OCI-LY3 (cell line): ENCODE data around the gene CAMTA2.
A peak's percentile ranks its signal among the peaks of the same experiment; 100 is the strongest.

Experiments used
- H2AFZ ChIP-seq: fragments of 200-600, 300-600 bp; shearing (Covaris generic); 2 replicates; pipeline ENCODE4 v1.6.0; 2014; ENCODE audit warnings: antibody characterized with exemption, low read depth, low read length
- H3K27ac ChIP-seq: fragments of 200-600, 300-600 bp; sonication (generic); 2 replicates; pipeline ENCODE4 v1.5.1; 2014; ENCODE audit warnings: mild to moderate bottlenecking, low read length, moderate library complexity, mixed read lengths
- H3K27me3 ChIP-seq: fragments of 200-600, 300-600 bp; sonication (generic); 2 replicates; pipeline ENCODE4 v1.6.1; 2014; ENCODE audit warnings: low read depth, low read length, mixed read lengths
- H3K36me3 ChIP-seq: fragments of 200-600, 300-600 bp; sonication (generic); replicated peaks from 2 replicates; pipeline ENCODE3; 2014; ENCODE audit warnings: low read depth, low read length, mixed read lengths
- H3K4me1 ChIP-seq: fragments of 300-600, 200-600 bp; sonication (generic); 2 replicates; pipeline ENCODE4 v1.6.1; 2014; ENCODE audit warnings: low read length, mixed read lengths
- H3K4me2 ChIP-seq: fragments of 200-600, 300-600 bp; sonication (generic); 2 replicates; pipeline ENCODE4 v1.6.1; 2014; ENCODE audit warnings: low read length, mixed read lengths
- H3K4me3 ChIP-seq: fragments of 300-600, 200-600 bp; sonication (generic); 2 replicates; pipeline ENCODE4 v1.5.1; 2014; ENCODE audit warnings: antibody characterized with exemption, mild to moderate bottlenecking, low read length, moderate library complexity
- H3K79me2 ChIP-seq: fragments of 300-600, 200-600 bp; shearing (Covaris generic); 2 replicates; pipeline ENCODE4 v1.6.1; 2014; ENCODE audit warnings: mild to moderate bottlenecking, low read length, mixed read lengths
- H3K9ac ChIP-seq: fragments of 300-600, 200-600 bp; shearing (Covaris generic); 2 replicates; pipeline ENCODE4 v1.6.0; 2014; ENCODE audit warnings: mild to moderate bottlenecking, low read length, moderate library complexity
- H3K9me3 ChIP-seq: fragments of 200-600, 300-600 bp; shearing (Covaris generic); 2 replicates; pipeline ENCODE4 v1.6.1; 2014; ENCODE audit warnings: low read length, mixed read lengths; ENCODE audit not compliant: insufficient read depth
- H4K20me1 ChIP-seq: fragments of 200-600, 300-600 bp; sonication (generic); 2 replicates; pipeline ENCODE4 v1.6.1; 2016; ENCODE audit warnings: low read length, mixed read lengths; ENCODE audit not compliant: insufficient read depth
- EZH2phosphoT487 ChIP-seq: fragments of 200-600 bp; shearing (Covaris generic); IDR thresholded peaks from 2 replicates; pipeline ENCODE4 v1.6.1; 2018; ENCODE audit warnings: antibody characterized with exemption, mixed run types, low read depth
- TF ChIP-seq, protein P1 (sequence below): fragments of 200-600, 300-600 bp; sonication (generic); IDR thresholded peaks from 2 replicates; pipeline ENCODE4 v1.5.1; 2014; ENCODE audit warnings: antibody characterized with exemption, low read length, low read depth

The CAMTA2 gene, protein sequence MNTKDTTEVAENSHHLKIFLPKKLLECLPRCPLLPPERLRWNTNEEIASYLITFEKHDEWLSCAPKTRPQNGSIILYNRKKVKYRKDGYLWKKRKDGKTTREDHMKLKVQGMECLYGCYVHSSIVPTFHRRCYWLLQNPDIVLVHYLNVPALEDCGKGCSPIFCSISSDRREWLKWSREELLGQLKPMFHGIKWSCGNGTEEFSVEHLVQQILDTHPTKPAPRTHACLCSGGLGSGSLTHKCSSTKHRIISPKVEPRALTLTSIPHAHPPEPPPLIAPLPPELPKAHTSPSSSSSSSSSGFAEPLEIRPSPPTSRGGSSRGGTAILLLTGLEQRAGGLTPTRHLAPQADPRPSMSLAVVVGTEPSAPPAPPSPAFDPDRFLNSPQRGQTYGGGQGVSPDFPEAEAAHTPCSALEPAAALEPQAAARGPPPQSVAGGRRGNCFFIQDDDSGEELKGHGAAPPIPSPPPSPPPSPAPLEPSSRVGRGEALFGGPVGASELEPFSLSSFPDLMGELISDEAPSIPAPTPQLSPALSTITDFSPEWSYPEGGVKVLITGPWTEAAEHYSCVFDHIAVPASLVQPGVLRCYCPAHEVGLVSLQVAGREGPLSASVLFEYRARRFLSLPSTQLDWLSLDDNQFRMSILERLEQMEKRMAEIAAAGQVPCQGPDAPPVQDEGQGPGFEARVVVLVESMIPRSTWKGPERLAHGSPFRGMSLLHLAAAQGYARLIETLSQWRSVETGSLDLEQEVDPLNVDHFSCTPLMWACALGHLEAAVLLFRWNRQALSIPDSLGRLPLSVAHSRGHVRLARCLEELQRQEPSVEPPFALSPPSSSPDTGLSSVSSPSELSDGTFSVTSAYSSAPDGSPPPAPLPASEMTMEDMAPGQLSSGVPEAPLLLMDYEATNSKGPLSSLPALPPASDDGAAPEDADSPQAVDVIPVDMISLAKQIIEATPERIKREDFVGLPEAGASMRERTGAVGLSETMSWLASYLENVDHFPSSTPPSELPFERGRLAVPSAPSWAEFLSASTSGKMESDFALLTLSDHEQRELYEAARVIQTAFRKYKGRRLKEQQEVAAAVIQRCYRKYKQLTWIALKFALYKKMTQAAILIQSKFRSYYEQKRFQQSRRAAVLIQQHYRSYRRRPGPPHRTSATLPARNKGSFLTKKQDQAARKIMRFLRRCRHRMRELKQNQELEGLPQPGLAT

DNA sequence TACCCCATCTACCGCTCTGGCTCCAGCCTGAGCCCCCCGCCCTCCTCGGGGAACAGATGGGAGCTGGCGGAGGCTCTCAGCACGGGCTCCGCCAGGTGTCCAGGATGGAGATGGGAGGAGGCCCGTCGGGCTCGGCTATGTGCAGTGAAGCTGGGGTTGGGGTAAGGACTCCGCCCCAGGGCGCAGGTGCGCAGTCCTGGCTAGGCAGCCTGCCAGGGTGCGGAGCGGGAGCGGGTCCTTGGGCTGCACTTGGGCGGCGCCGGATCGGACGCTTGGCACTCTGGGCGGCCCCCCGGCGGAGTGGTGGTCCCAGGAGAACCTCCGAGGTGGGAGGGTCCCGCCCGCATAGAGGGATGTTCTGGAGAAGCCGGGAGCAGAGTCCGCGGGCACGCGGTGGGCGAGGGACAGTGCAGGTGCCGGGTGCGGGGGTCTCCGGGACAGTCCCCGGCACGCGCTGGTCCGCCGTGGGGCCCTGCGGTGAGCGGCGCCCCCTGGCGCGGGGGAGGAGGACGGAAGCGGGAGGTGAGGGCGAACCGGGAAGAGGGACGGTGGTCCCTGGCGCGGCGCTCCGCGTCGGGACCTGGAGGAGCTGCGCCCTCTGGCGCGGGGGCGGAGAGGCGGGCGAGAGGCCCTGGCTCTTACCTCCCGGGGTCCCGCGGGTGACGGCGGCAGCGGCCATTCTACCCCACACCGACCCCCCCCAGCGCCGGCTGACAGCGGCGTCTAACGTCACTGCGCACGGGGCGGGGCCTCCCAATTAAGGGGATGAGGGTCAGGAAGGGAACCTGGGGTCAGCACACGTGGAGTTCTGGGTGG lies at the start of gene CAMTA2:
Gene CAMTA2, minus strand, starts transcription at position 725 of the 816 bp plus-strand sequence. CDS start 1,453 bp downstream, outside the sequence.
- Histone ChIP-seq H3K27me3 (no peaks in the 10 kb centered on the region), H3K36me3 (no peaks in the 10 kb centered on the region), H3K27ac (peak within 1 kb of the TSS; percentile 55), H3K4me2 (peak within 1 kb of the TSS; percentile 98), H3K79me2 (peaks cover 18% of the 10 kb centered on the region), H4K20me1 (no peaks in the 10 kb centered on the region), H3K9me3 (no peaks in the 10 kb centered on the region), H3K9ac (peak within 1 kb of the TSS; percentile 87), H3K4me1 (peaks cover 18% of the 10 kb centered on the region), H3K4me3 (peak within 1 kb of the TSS; percentile 89), H2AFZ (peak within 1 kb of the TSS; percentile 76)
- TF ChIP-seq, protein P1, sequence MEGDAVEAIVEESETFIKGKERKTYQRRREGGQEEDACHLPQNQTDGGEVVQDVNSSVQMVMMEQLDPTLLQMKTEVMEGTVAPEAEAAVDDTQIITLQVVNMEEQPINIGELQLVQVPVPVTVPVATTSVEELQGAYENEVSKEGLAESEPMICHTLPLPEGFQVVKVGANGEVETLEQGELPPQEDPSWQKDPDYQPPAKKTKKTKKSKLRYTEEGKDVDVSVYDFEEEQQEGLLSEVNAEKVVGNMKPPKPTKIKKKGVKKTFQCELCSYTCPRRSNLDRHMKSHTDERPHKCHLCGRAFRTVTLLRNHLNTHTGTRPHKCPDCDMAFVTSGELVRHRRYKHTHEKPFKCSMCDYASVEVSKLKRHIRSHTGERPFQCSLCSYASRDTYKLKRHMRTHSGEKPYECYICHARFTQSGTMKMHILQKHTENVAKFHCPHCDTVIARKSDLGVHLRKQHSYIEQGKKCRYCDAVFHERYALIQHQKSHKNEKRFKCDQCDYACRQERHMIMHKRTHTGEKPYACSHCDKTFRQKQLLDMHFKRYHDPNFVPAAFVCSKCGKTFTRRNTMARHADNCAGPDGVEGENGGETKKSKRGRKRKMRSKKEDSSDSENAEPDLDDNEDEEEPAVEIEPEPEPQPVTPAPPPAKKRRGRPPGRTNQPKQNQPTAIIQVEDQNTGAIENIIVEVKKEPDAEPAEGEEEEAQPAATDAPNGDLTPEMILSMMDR, result peak; percentile 71
- no peak for TF ChIP-seq EZH2phosphoT487

- TF ChIP-seq EZH2phosphoT487, result no peak
- TF ChIP-seq, protein P1, result no peak
- Histone ChIP-seq H3K9ac (no peak within 1 kb of the TSS), H2AFZ (no peak within 1 kb of the TSS), H3K27me3 (no peaks in the 10 kb centered on the region), H3K79me2 (no peaks in the 10 kb centered on the region), H3K9me3 (no peaks in the 10 kb centered on the region), H3K27ac (no peak within 1 kb of the TSS), H4K20me1 (no peaks in the 10 kb centered on the region), H3K36me3 (no peaks in the 10 kb centered on the region), H3K4me1 (peaks cover 10% of the 10 kb centered on the region; the same call in 1 of the 2 replicates), H3K4me2 (peak within 1 kb of the TSS; percentile 23), H3K4me3 (peak within 1 kb of the TSS; percentile 68)
These were observed 47.8 kb upstream of the CAMTA2 start, which contains the start of gene SLC52A1 for GRCh38 chr17:5035315-5035714. Gene SLC52A1, minus strand, starts transcription at chr17:5035426. Its CDS starts 820 bp downstream, at chr17:5034606.

GRCh38 chr17:5034651-5035050 lies 47.2 kb upstream of the CAMTA2 start:
- Histone ChIP-seq H3K9me3 (no peaks in the 10 kb centered on the region), H3K4me3 (peak overlapping the region; percentile 68; the same call in 1 of the 2 replicates), H2AFZ (no peak overlapping the region), H3K9ac (no peak overlapping the region), H3K4me1 (peaks cover 10% of the 10 kb centered on the region; the same call in 1 of the 2 replicates), H3K27ac (no peak overlapping the region), H4K20me1 (no peaks in the 10 kb centered on the region), H3K79me2 (no peaks in the 10 kb centered on the region), H3K27me3 (no peaks in the 10 kb centered on the region), H3K4me2 (peak overlapping the region; percentile 23; the same call in 1 of the 2 replicates), H3K36me3 (no peaks in the 10 kb centered on the region)
- TF ChIP-seq, protein P1, result no peak
- no peak for TF ChIP-seq EZH2phosphoT487
